ENCODE results near the gene POU6F2.

POU6F2 gene

DNA sequence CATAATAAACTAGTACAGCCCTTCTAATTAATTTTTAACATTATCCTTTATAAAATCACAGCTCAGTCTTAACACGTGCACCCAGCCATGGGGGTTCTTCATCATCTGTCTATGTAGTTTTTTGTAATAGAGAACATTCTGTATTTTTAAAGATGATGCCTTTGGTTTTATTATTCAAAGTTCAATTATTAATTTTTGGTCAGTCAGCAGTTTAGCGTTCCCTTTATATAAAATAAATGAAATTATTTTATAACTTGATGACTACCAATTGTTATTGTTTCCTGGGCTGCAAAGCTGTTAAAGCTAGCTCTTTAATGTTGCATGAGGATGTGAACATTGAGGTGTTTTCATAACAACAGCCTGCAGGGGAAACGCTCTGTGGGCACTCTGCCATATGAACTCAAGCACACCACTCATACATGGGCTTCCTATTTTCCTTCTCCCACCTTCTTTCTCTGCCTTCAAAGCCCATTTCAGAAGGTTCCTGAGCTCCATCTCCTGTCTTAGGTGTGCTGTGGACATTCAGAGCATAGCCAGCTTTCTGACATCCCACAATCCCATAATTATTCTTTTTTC, 416.5 kb downstream of the POU6F2 start:
- no peak overlapping the region for H3K4me3 ChIP-seq (ENCODE audit: insufficient read depth, low read depth, low read length)
- no peak overlapping the region for H3K27ac ChIP-seq (ENCODE audit: insufficient read depth, low read depth, low read length, poor library complexity, severe bottlenecking)
- 84 to 89% methylated on average over 1 of the region's 3 CpGs for WGBS, 2 experiments
- no peaks in the 10 kb centered on the region for H3K27me3 ChIP-seq (ENCODE audit: control insufficient read depth, insufficient read depth, low read length, poor library complexity, severe bottlenecking)
- H3K4me1 ChIP-seq (ENCODE audit: control insufficient read depth, insufficient read depth, low read length), result no peaks in the 10 kb centered on the region
- no peaks in the 10 kb centered on the region for H3K36me3 ChIP-seq (ENCODE audit: control insufficient read depth, insufficient read depth, low read length)
- H3K9me3 ChIP-seq (ENCODE audit: control insufficient read depth, low read length), result no peaks in the 10 kb centered on the region

DNA sequence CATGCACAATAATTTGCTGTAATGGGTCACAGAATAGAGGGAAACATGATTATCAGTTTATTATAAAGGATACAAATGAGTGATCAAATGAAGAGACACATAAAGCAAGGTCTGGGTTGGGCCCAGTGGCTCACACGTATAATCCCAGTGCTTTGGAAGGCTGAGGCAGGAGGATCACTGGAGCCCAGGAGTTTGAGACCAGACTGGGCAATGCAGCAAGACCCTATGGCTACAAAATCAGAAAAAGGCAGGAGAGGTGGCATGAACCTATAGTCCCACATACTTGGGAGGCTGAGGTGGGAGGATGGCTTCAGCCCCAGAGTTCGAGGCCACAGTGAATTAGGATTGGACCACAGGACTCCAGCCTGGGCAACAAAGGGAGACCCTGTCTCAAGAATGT, 421.7 kb downstream of the POU6F2 start:
- Histone ChIP-seq H3K9me3 (ENCODE audit: control insufficient read depth, low read length) (no peaks in the 10 kb centered on the region), H3K27me3 (ENCODE audit: control insufficient read depth, insufficient read depth, low read length, poor library complexity, severe bottlenecking) (no peaks in the 10 kb centered on the region), H3K27ac (ENCODE audit: insufficient read depth, low read depth, low read length, poor library complexity, severe bottlenecking) (no peak overlapping the region), H3K4me3 (ENCODE audit: insufficient read depth, low read depth, low read length) (no peak overlapping the region), H3K4me1 (ENCODE audit: control insufficient read depth, insufficient read depth, low read length) (no peaks in the 10 kb centered on the region), H3K36me3 (ENCODE audit: control insufficient read depth, insufficient read depth, low read length) (no peaks in the 10 kb centered on the region)
- 94% methylated on average over 2 of the region's 2 CpGs for WGBS, 2 experiments

DNA sequence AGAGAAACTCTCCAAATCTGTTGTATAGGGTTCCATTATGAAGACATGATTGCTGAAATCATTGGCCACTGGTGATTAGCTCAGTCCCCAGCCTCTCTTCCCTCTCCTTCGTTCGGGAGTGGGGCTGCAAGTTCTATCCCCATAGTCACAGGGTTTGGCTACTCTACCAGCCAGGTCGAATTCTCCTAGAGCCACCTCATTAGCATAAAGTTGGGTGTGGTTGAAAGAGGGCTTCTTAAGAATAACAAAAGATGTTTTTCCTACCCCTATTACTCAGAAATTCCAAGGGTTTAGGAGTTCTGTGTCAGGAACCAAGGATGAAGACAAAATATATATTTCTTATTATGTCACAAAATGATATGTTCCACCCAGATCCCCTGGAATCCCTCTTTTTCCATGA, 422.3 kb downstream of the POU6F2 start:
- Histone ChIP-seq H3K9me3 (ENCODE audit: control insufficient read depth, low read length) (no peaks in the 10 kb centered on the region), H3K36me3 (ENCODE audit: control insufficient read depth, insufficient read depth, low read length) (no peaks in the 10 kb centered on the region), H3K27ac (ENCODE audit: insufficient read depth, low read depth, low read length, poor library complexity, severe bottlenecking) (no peak overlapping the region), H3K4me3 (ENCODE audit: insufficient read depth, low read depth, low read length) (no peak overlapping the region), H3K27me3 (ENCODE audit: control insufficient read depth, insufficient read depth, low read length, poor library complexity, severe bottlenecking) (no peaks in the 10 kb centered on the region), H3K4me1 (ENCODE audit: control insufficient read depth, insufficient read depth, low read length) (no peaks in the 10 kb centered on the region)
- 57 to 88% methylated on average over 2 to 3 of the region's 3 CpGs for WGBS, 2 experiments

DNA sequence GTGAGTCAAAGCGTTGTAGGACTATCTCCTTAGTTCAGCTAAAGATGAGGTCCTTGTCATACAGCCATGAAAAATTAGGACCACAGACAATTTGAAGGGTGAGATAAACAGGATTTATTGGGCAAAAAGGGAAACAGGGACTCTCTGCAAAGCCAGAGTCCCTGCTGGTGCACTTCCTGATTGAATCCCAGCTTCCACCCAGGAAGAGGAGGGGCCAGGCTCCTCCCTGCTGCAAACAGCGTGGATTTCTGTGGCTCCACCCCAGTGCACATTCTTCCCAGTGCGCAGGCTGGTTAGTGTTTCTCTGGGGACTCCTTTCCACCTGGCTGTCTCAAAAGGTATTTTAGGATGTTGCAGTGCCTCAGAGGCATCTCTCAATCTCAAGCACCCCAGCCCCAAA, 423.1 kb downstream of the POU6F2 start:
- Histone ChIP-seq H3K4me1 (ENCODE audit: control insufficient read depth, insufficient read depth, low read length) (no peaks in the 10 kb centered on the region), H3K4me3 (ENCODE audit: insufficient read depth, low read depth, low read length) (no peak overlapping the region), H3K9me3 (ENCODE audit: control insufficient read depth, low read length) (no peaks in the 10 kb centered on the region), H3K36me3 (ENCODE audit: control insufficient read depth, insufficient read depth, low read length) (no peaks in the 10 kb centered on the region), H3K27ac (ENCODE audit: insufficient read depth, low read depth, low read length, poor library complexity, severe bottlenecking) (no peak overlapping the region), H3K27me3 (ENCODE audit: control insufficient read depth, insufficient read depth, low read length, poor library complexity, severe bottlenecking) (no peaks in the 10 kb centered on the region)
- WGBS, 2 experiments, result 92 to 95% methylated on average over 3 of the region's 3 CpGs

DNA sequence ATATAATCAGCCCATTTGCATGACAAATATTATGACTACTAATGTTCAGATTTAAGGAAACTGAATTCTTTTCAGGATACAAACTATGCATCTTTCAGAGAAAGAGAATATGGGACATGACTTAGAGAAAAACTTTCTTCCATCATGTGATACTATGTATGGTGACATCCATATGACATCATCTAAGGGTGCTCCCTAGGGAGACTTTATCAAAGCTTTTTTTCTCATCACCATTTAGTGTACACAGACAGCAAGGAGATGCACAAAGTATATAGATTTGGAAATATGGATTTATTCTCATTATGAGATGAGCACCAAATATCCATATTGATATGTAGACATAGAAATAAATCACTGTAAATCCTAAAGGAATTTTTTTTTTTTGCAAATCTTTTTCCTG, 424.3 kb downstream of the POU6F2 start:
- no peaks in the 10 kb centered on the region for H3K36me3 ChIP-seq (ENCODE audit: control insufficient read depth, insufficient read depth, low read length)
- no peaks in the 10 kb centered on the region for H3K4me1 ChIP-seq (ENCODE audit: control insufficient read depth, insufficient read depth, low read length)
- no peak overlapping the region for H3K4me3 ChIP-seq (ENCODE audit: insufficient read depth, low read depth, low read length)
- H3K27me3 ChIP-seq (ENCODE audit: control insufficient read depth, insufficient read depth, low read length, poor library complexity, severe bottlenecking), result no peaks in the 10 kb centered on the region
- H3K27ac ChIP-seq (ENCODE audit: insufficient read depth, low read depth, low read length, poor library complexity, severe bottlenecking), result no peak overlapping the region
- H3K9me3 ChIP-seq (ENCODE audit: control insufficient read depth, low read length), result no peaks in the 10 kb centered on the region

DNA sequence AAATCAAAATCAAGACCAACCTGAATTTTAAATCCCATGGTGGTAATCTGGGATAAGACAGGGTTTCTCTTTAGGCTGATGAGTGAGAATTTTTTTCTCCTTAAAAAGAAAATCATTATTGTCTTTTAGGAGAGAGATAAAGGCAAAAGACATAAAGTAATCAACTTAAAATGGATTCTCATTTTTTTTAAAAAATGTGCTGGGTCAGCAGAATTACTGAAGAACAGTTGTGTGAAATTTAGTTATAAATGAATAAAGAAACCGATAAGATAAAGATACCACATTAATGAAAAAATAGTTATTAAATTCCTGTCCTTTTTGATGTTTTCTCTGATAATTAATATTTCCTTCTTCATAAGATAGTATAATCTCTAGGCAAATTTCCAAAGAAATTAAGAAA, 427.2 kb downstream of the POU6F2 start:
- no CpG with 5 or more reads among the region's 1 CpG for WGBS, 2 experiments

DNA sequence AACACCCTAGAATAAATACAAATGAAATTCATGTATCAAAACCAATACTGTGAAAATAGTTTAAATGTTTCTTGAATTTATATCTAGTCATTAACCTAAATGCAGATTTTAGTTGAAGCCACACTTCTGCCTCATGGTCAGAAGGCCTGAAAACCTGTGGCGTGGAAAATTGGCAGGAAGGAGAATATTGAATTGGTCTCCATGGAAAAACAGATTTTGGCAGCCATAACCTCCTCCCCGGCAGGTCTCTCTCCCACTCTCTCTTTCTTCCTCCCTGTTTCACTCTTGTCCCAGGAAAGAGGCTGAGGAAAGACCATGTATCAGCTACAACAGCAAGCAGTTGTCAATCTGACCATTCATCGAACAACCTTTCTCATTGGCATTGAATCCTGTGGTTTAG, 427.9 kb downstream of the POU6F2 start:
- Histone ChIP-seq H3K9me3 (ENCODE audit: control insufficient read depth, low read length) (no peaks in the 10 kb centered on the region), H3K36me3 (ENCODE audit: control insufficient read depth, insufficient read depth, low read length) (no peaks in the 10 kb centered on the region), H3K4me1 (ENCODE audit: control insufficient read depth, insufficient read depth, low read length) (no peaks in the 10 kb centered on the region), H3K4me3 (ENCODE audit: insufficient read depth, low read depth, low read length) (no peak overlapping the region), H3K27ac (ENCODE audit: insufficient read depth, low read depth, low read length, poor library complexity, severe bottlenecking) (no peak overlapping the region), H3K27me3 (ENCODE audit: control insufficient read depth, insufficient read depth, low read length, poor library complexity, severe bottlenecking) (no peaks in the 10 kb centered on the region)
- 94 to 96% methylated on average over 3 of the region's 3 CpGs for WGBS, 2 experiments

More for the DNA sequence above, 427.2 kb downstream of the POU6F2 start:
- no peaks in the 10 kb centered on the region for H3K4me1 ChIP-seq (ENCODE audit: control insufficient read depth, insufficient read depth, low read length)
- no peaks in the 10 kb centered on the region for H3K36me3 ChIP-seq (ENCODE audit: control insufficient read depth, insufficient read depth, low read length)
- no peak overlapping the region for H3K4me3 ChIP-seq (ENCODE audit: insufficient read depth, low read depth, low read length)
- no peaks in the 10 kb centered on the region for H3K27me3 ChIP-seq (ENCODE audit: control insufficient read depth, insufficient read depth, low read length, poor library complexity, severe bottlenecking)
- no peaks in the 10 kb centered on the region for H3K9me3 ChIP-seq (ENCODE audit: control insufficient read depth, low read length)
- no peak overlapping the region for H3K27ac ChIP-seq (ENCODE audit: insufficient read depth, low read depth, low read length, poor library complexity, severe bottlenecking)

DNA sequence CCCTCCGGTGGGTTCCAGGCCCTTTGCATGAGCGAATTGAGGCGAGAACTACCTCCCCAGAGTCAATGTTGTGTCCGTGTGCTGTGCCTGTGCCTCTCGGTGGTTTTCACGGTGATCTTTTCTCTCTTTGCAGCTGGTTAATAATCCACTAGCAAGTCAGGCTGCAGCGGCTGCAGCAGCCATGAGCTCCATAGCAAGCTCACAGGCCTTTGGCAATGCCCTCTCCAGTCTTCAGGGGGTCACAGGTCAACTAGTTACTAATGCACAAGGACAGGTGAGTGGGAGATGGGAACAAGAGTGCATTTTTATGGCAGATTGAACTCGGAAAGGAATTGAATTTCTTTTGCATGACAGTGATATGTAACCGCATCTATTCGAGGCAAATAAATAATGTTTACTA, 428.8 kb downstream of the POU6F2 start:
- Histone ChIP-seq H3K4me1 (ENCODE audit: control insufficient read depth, insufficient read depth, low read length) (no peaks in the 10 kb centered on the region), H3K36me3 (ENCODE audit: control insufficient read depth, insufficient read depth, low read length) (no peaks in the 10 kb centered on the region), H3K9me3 (ENCODE audit: control insufficient read depth, low read length) (no peaks in the 10 kb centered on the region), H3K27me3 (ENCODE audit: control insufficient read depth, insufficient read depth, low read length, poor library complexity, severe bottlenecking) (no peaks in the 10 kb centered on the region), H3K27ac (ENCODE audit: insufficient read depth, low read depth, low read length, poor library complexity, severe bottlenecking) (no peak overlapping the region), H3K4me3 (ENCODE audit: insufficient read depth, low read depth, low read length) (no peak overlapping the region)
- 92 to 93% methylated on average over 10 of the region's 10 CpGs for WGBS, 2 experiments

DNA sequence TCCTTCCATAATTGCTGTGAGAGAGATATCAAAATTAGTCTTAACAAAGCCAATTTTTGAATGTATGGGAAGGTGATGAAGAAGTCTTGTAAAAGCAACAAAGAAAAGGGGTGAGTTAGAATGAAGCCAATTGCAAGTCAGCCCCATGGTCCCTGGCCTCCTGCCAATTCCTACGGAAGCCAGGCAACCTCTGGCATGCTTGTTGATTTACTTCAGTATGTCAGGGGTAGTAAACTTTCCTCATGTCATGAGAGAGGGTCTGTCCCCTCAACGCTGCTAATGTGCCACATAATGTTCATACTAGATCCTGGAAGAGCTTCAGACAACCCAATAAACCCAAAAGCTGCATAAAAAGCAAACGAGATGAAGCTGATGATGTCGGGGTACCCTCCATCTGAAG, 429.4 kb downstream of the POU6F2 start:
- H3K27me3 ChIP-seq (ENCODE audit: control insufficient read depth, insufficient read depth, low read length, poor library complexity, severe bottlenecking), result no peaks in the 10 kb centered on the region
- no peak overlapping the region for H3K4me3 ChIP-seq (ENCODE audit: insufficient read depth, low read depth, low read length)
- no peaks in the 10 kb centered on the region for H3K4me1 ChIP-seq (ENCODE audit: control insufficient read depth, insufficient read depth, low read length)
- no peak overlapping the region for H3K27ac ChIP-seq (ENCODE audit: insufficient read depth, low read depth, low read length, poor library complexity, severe bottlenecking)
- no peaks in the 10 kb centered on the region for H3K9me3 ChIP-seq (ENCODE audit: control insufficient read depth, low read length)
- WGBS, 2 experiments, result 83 to 86% methylated on average over 4 of the region's 4 CpGs
- no peaks in the 10 kb centered on the region for H3K36me3 ChIP-seq (ENCODE audit: control insufficient read depth, insufficient read depth, low read length)

DNA sequence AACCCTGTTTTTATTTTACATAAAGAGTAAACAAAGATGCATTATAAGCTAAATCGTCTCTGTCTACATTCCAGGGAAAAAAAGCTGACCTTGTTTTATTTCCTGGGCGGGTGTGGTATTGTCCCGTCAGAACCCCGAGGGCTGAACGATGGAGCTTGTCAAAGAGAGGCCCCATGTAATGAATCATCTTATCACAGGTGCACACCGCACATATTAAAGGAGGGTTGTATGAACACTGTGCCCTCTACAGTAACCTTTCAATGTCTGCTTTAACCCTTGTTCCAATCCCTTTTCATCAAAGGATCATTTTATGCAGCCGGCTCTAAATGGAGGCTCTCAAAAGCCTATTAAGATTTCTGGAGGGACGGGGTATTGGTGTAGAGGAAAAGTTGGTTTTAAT, 430.0 kb downstream of the POU6F2 start:
- no peaks in the 10 kb centered on the region for H3K4me1 ChIP-seq (ENCODE audit: control insufficient read depth, insufficient read depth, low read length)
- no peaks in the 10 kb centered on the region for H3K9me3 ChIP-seq (ENCODE audit: control insufficient read depth, low read length)
- no peak overlapping the region for H3K27ac ChIP-seq (ENCODE audit: insufficient read depth, low read depth, low read length, poor library complexity, severe bottlenecking)
- no peak overlapping the region for H3K4me3 ChIP-seq (ENCODE audit: insufficient read depth, low read depth, low read length)
- 96 to 97% methylated on average over 7 to 8 of the region's 8 CpGs for WGBS, 2 experiments
- H3K36me3 ChIP-seq (ENCODE audit: control insufficient read depth, insufficient read depth, low read length), result no peaks in the 10 kb centered on the region
- H3K27me3 ChIP-seq (ENCODE audit: control insufficient read depth, insufficient read depth, low read length, poor library complexity, severe bottlenecking), result no peaks in the 10 kb centered on the region

DNA sequence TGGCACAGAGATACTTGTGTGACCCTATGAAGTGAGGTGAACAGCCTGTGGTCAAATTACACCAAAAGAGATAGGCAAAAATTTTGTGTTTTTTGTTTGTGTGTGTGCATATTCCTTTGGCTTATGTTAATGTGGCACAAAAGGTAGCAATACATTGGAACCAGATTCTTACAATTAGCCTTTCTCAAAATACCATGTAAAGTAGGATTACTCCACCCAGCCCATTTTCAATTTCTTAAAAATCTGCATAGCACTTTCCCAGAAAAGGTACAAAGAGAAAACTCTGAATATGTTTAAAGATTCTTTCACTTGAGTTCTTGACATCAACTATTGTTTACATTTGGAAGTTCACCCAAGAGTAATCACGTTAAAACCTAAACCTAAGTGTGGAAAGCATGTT, 431.2 kb downstream of the POU6F2 start:
- 100% methylated on average over 1 of the region's 1 CpG for WGBS, 2 experiments
- H3K27ac ChIP-seq (ENCODE audit: insufficient read depth, low read depth, low read length, poor library complexity, severe bottlenecking), result no peak overlapping the region
- H3K4me3 ChIP-seq (ENCODE audit: insufficient read depth, low read depth, low read length), result no peak overlapping the region
- no peaks in the 10 kb centered on the region for H3K27me3 ChIP-seq (ENCODE audit: control insufficient read depth, insufficient read depth, low read length, poor library complexity, severe bottlenecking)
- H3K36me3 ChIP-seq (ENCODE audit: control insufficient read depth, insufficient read depth, low read length), result no peaks in the 10 kb centered on the region
- no peaks in the 10 kb centered on the region for H3K4me1 ChIP-seq (ENCODE audit: control insufficient read depth, insufficient read depth, low read length)
- H3K9me3 ChIP-seq (ENCODE audit: control insufficient read depth, low read length), result no peaks in the 10 kb centered on the region
